ENCODE data around the gene SLC10A6. TPM values are rescaled to one million over a fixed set of nuclear protein-coding genes. Genes with fewer than 3 reads are reported as not detected.
A peak's percentile ranks its signal among the peaks of the same experiment; 100 is the strongest.

SLC10A6 gene
- total RNA-seq, 4 donors from 2014 or later = 7.8 to 15.6 (median 9.4) TPM

- TF ChIP-seq CTCF (IDR thresholded peaks at IDR 0.05) (no peak), EP300 (IDR thresholded peaks at IDR 0.05) (no peak), POLR2A (IDR thresholded peaks at IDR 0.05) (no peak)
- DNase-seq (ENCODE audit: low spot score in 2 of 2) = no peak
- no peak overlapping the region for H3K4me3 ChIP-seq
- H3K4me1 ChIP-seq = peaks cover 0 to 20% (median 4%) of the 10 kb centered on the region in 4 donors
- no peak overlapping the region for H3K27ac ChIP-seq
- no peaks in the 10 kb centered on the region for H3K36me3 ChIP-seq
- no peaks in the 10 kb centered on the region for H3K27me3 ChIP-seq
- H3K9me3 ChIP-seq = no peaks in the 10 kb centered on the region
These were observed 45.3 kb upstream of the SLC10A6 start for GRCh38 chr4:86894455-86894854.

DNA sequence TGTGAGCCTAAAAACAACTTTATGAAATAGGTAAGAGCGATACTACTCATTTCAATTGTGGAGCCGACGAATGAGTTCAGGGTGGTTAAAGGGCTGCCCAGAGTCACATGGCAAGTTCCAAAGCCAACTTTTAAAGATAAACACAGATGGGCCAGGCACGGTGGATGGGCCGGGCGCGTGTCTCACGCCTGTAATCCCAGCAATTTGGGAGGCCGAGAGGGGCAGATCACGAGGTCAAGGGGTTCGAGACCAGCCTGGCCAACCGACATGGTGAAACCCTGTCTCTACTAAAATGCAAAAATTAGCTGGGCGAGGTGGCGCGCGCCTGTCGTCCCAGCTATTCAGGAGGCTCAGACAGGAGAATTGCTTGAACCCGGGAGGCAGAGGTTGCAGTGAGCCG is 44.0 kb upstream of the SLC10A6 start:
- TF ChIP-seq POLR2A (IDR thresholded peaks at IDR 0.05) = no peak
- TF ChIP-seq EP300 (IDR thresholded peaks at IDR 0.05) = no peak
- no peak for TF ChIP-seq CTCF (IDR thresholded peaks at IDR 0.05)
- no peaks in the 10 kb centered on the region for H3K9me3 ChIP-seq
- H3K36me3 ChIP-seq = no peaks in the 10 kb centered on the region
- WGBS, 2 donors = 89 to 95% methylated on average over 19 of the region's 19 CpGs
- peaks cover 0 to 20% (median 4%) of the 10 kb centered on the region in 4 donors for H3K4me1 ChIP-seq
- H3K27ac ChIP-seq = peak overlapping the region in 2 of 4 donors; percentile 86 to 93
- no peak for DNase-seq (ENCODE audit: low spot score in 2 of 2)
- no peaks in the 10 kb centered on the region for H3K27me3 ChIP-seq
- no peak overlapping the region for H3K4me3 ChIP-seq

- Histone ChIP-seq H3K36me3 (peaks cover 0 to 2% (median 0%) of the 10 kb centered on the region in 3 donors), H3K27ac (peak overlapping the region; percentile 68 to 93 (median 78)), H3K9me3 (no peaks in the 10 kb centered on the region), H3K4me3 (peak overlapping the region; percentile 68 to 94 (median 89)), H3K4me1 (peaks cover 0 to 20% (median 4%) of the 10 kb centered on the region in 4 donors), H3K27me3 (no peaks in the 10 kb centered on the region)
- WGBS, 2 donors = 7 to 9% methylated on average over 12 to 13 of the region's 13 CpGs
- no peak for DNase-seq (ENCODE audit: low spot score in 2 of 2)
- no peak for TF ChIP-seq POLR2A (IDR thresholded peaks at IDR 0.05)
- no peak for TF ChIP-seq CTCF (IDR thresholded peaks at IDR 0.05)
- TF ChIP-seq EP300 (IDR thresholded peaks at IDR 0.05) = no peak
These were observed 43.4 kb upstream of the SLC10A6 start for GRCh38 chr4:86892636-86892960.

DNA sequence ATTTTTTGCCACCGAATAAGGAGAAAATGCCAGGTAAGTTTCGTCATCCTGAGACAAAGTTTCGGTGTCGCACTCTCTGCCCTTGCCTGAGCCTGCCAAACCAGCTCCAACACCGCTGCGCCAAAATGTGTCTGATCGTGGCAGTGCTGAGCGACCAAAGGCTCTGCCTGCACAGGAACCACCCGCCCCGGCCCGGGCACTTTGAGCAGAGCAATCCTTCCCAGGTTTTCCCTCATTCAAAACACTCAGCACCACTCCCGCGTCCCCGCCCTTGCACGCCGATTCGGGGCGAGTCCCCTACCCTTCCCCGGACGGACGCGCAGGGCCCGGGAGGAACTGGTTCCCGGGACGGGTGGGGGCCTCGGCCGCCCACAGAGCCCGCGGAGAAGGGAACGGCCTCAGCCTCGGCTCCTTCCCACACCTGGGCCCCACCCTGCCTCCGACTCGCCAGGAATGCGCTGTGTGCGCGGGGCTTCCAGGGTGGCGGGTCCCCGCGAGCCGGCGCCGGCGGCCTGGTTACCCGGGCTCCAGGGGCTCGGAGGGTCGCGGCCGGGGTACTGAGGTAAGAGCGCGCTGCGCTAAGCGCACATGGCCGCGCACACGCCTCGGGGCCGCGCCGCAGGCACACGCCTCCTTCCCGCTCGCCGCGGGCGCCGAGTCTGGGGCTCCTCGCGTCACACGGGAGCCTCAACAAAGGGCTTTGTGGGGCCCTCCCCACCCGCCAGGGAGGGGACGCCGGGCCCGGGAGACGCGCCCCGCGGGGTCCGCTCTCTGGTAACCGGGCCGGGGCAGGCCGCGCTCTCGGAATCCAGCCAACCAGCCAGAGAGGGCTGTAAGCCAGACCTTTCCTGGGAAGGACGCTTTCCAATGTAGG is 42.8 kb upstream of the SLC10A6 start, which contains the start of gene C4orf36:
Gene C4orf36 (minus strand): TSS at position 661 of the 874 bp plus-strand sequence. CDS start 902 bp downstream, outside the sequence.
- H3K36me3 ChIP-seq = peaks cover 0 to 5% (median 0%) of the 10 kb centered on the region in 3 donors
- H3K4me3 ChIP-seq = peak within 1 kb of the TSS; percentile 68 to 94 (median 89)
- peaks cover 0 to 20% (median 4%) of the 10 kb centered on the region in 4 donors for H3K4me1 ChIP-seq
- DNase-seq (ENCODE audit: low spot score in 2 of 2) = peak; percentile 53 to 54
- WGBS, 2 donors = 2 to 3% methylated on average over 51 to 69 of the region's 84 CpGs
- no peaks in the 10 kb centered on the region for H3K9me3 ChIP-seq
- H3K27ac ChIP-seq = peak within 1 kb of the TSS; percentile 68 to 93 (median 78)
- TF ChIP-seq EP300 (IDR thresholded peaks at IDR 0.05) (peak in 1 of 2 donors; percentile 41), CTCF (IDR thresholded peaks at IDR 0.05) (no peak)
- no peaks in the 10 kb centered on the region for H3K27me3 ChIP-seq

GRCh38 chr4:86890790-86891189 is 41.6 kb upstream of the SLC10A6 start:
- no peaks in the 10 kb centered on the region for H3K9me3 ChIP-seq
- H3K4me3 ChIP-seq = no peak overlapping the region
- peaks cover 0 to 5% (median 0%) of the 10 kb centered on the region in 3 donors for H3K36me3 ChIP-seq
- no peak for DNase-seq (ENCODE audit: low spot score in 2 of 2)
- TF ChIP-seq EP300 (IDR thresholded peaks at IDR 0.05) (no peak), CTCF (IDR thresholded peaks at IDR 0.05) (no peak), POLR2A (IDR thresholded peaks at IDR 0.05) (no peak)
- H3K27ac ChIP-seq = peak overlapping the region in 1 of 4 donors; percentile 93
- WGBS, 2 donors = 47 to 62% methylated on average over 7 of the region's 7 CpGs
- H3K27me3 ChIP-seq = no peaks in the 10 kb centered on the region
- H3K4me1 ChIP-seq = peaks cover 0 to 20% (median 4%) of the 10 kb centered on the region in 4 donors
